Keratinocyte (primary cell): ENCODE measurements around the gene MRPL43. TPM values are rescaled to one million over a fixed set of nuclear protein-coding genes. Genes with fewer than 3 reads are reported as not detected.

Experiments used
- DNase-seq: peaks from one replicate; pipeline ENCODE4 v3.0.0-alpha.2; 2011; ENCODE audit warnings: low read depth, missing footprints, low spot score
- FAIRE-seq: peaks from 2 replicates; lab custom pipeline; 2011; peaks lifted over from hg19 to GRCh38; lab: Jason Lieb, UNC
- H2AFZ ChIP-seq: 2 replicates; pipeline ENCODE4 v1.6.0; 2012; ENCODE audit warnings: low read length, control low read depth, inconsistent platforms; ENCODE audit not compliant: control insufficient read depth
- H3K27ac ChIP-seq: 2 replicates; pipeline ENCODE4 v1.5.1; 2011; ENCODE audit warnings: low read length; ENCODE audit not compliant: control insufficient read depth, insufficient read depth
- H3K27me3 ChIP-seq: 3 replicates; pipeline ENCODE4 v1.6.0; 2011; ENCODE audit warnings: low read length; ENCODE audit not compliant: control insufficient read depth, insufficient read depth; ENCODE audit errors: extremely low read depth
- H3K36me3 ChIP-seq, 2 experiments: 2 replicates in 1 of 2; 3 replicates in 1 of 2; pipeline ENCODE4 v1.5.1; 2011; ENCODE audit warnings: low read length in 2 of 2, mild to moderate bottlenecking in 1 of 2; ENCODE audit not compliant: control insufficient read depth in 2 of 2, insufficient read depth in 2 of 2; ENCODE audit errors: extremely low read depth in 1 of 2
- H3K4me1 ChIP-seq: 3 replicates; pipeline ENCODE4 v1.5.1; 2011; ENCODE audit warnings: low read length; ENCODE audit not compliant: control insufficient read depth, insufficient read depth; ENCODE audit errors: extremely low read depth
- H3K4me2 ChIP-seq: 3 replicates; pipeline ENCODE4 v1.6.0; 2011; ENCODE audit warnings: low read depth, low read length; ENCODE audit not compliant: control insufficient read depth, insufficient read depth; ENCODE audit errors: extremely low read depth
- H3K4me3 ChIP-seq, 3 experiments: fragments of 200-600 bp in 1 of 3; sonication (generic) in 1 of 3; 2 replicates in 2 of 3; 3 replicates in 1 of 3; pipeline ENCODE4 v1.5.1; 2011 to 2016; ENCODE audit warnings: low read length in 3 of 3, mild to moderate bottlenecking in 3 of 3, control low read depth in 2 of 3, inconsistent platforms in 1 of 3, low read depth in 1 of 3, mixed read lengths in 1 of 3, mixed run types in 1 of 3, moderate library complexity in 1 of 3; ENCODE audit not compliant: control insufficient read depth in 2 of 3, insufficient read depth in 2 of 3; ENCODE audit errors: extremely low read depth in 1 of 3
- H3K79me2 ChIP-seq: 2 replicates; pipeline ENCODE4 v1.6.0; 2012; ENCODE audit warnings: low read length; ENCODE audit not compliant: control insufficient read depth, insufficient read depth
- H3K9ac ChIP-seq: 3 replicates; pipeline ENCODE4 v1.6.0; 2011; ENCODE audit warnings: low read length; ENCODE audit not compliant: control insufficient read depth, insufficient read depth; ENCODE audit errors: extremely low read depth
- H3K9me1 ChIP-seq: 3 replicates; pipeline ENCODE4 v1.6.0; 2011; ENCODE audit warnings: low read length; ENCODE audit not compliant: control insufficient read depth, insufficient read depth; ENCODE audit errors: extremely low read depth
- H3K9me3 ChIP-seq: 2 replicates; pipeline ENCODE4 v1.5.1; 2012; ENCODE audit warnings: low read depth, low read length; ENCODE audit not compliant: control insufficient read depth
- H4K20me1 ChIP-seq: 3 replicates; pipeline ENCODE4 v1.6.0; 2011; ENCODE audit warnings: low read length; ENCODE audit not compliant: control insufficient read depth, insufficient read depth; ENCODE audit errors: extremely low read depth
- CTCF ChIP-seq, 3 experiments: IDR thresholded peaks in 1 of 3; conservative IDR thresholded peaks in 1 of 3; optimal IDR thresholded peaks in 1 of 3; 2 replicates in 2 of 3; 3 replicates in 1 of 3; pipeline versions ENCODE3 to v1.5.1; 2011; ENCODE audit warnings: low read length in 3 of 3, mild to moderate bottlenecking in 3 of 3, moderate library complexity in 2 of 3, control low read depth in 1 of 3, inconsistent platforms in 1 of 3; ENCODE audit not compliant: insufficient read depth in 2 of 3; ENCODE audit errors: extremely low read depth in 1 of 3
- EZH2 ChIP-seq: IDR thresholded peaks from one replicate; pipeline ENCODE4 v1.6.1; 2012; ENCODE audit warnings: inconsistent platforms, mild to moderate bottlenecking, low read length, moderate library complexity
- dilution Hi-C: fragments of 300-500 bp; cut with MboI; formaldehyde crosslinking; loops from one replicate; pipeline ENCODE4 v1.7.0; 2020; ENCODE audit warnings: low sequenced_read_pairs; ENCODE audit not compliant: extremely low pct_ligation_motif_present
- polyA plus RNA-seq, 5 experiments: library from polyadenylated mRNA; depleted of rRNA in 3 of 5; stranded (reverse) in 3 of 5; stranded (forward) in 1 of 5; unstranded in 1 of 5; fragments of >200 nt; gene quantifications; 1 replicate in 1 of 5; 2 replicates in 3 of 5; 3 replicates in 1 of 5; pipeline versions ENCODE4 v1.2.1 to v1.2.3, GENCODE V29; 2011 to 2012; ENCODE audit warnings: missing spikeins in 2 of 5, low read depth in 1 of 5, low replicate concordance in 1 of 5

The MRPL43 gene
- polyA plus RNA-seq, 1 donor (not counting 4 experiments of a cell fraction or from before 2014, with no cell fraction given): 71.1 TPM

DNA sequence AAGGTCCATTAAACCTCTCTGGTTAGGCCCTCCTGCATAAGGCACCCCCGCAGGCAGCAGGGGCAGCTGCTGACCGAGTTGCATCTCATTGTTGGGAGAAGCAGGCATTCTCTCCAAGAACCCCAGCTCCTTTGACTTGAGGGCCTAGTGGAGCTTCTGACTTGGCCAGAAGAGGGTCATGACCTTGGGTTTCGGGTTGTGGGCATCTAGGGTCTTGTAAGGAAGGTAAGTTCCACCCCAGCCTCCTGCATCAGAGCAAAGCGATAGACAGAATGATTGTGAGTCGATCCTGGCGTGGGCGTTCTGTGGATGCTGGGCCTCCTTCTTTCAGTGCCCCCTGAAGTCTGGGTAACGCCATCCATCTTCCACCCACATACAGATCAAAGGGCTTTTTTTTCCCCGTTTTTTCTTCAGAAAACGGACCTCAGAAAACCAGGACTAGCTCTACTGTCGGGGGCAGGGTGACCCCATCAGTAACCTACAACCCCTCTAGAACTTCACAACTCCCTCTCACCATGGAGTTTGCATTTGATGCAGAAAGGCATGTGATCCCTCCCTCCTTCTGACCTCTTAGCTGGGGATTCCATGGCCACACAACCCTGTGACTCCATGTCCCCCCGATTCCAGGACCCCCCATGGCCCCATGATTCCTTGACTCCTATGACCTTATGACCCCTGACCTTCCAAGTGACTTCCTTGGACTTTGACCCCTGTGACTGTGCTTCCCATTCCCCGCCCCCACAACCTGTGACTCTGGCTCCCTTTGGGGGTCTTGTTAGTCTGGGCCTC is 15.0 kb downstream of the MRPL43 start:
- H3K4me2 ChIP-seq: no peak overlapping the region
- no peak for FAIRE-seq
- H3K9me1 ChIP-seq: peaks cover 2% of the 10 kb centered on the region
- no peak overlapping the region for H3K27ac ChIP-seq
- TF ChIP-seq EZH2 (no peak), CTCF (optimal IDR thresholded peaks at IDR 0.05 in 1 of 3, IDR thresholded peaks at IDR 0.05 in 1 of 3, conservative IDR thresholded peaks at IDR 0.05 in 1 of 3; ENCODE audit: extremely low read depth in 1 of 3, insufficient read depth in 2 of 3, low read length in 3 of 3) (no peak)
- no peaks in the 10 kb centered on the region for H3K9me3 ChIP-seq
- H2AFZ ChIP-seq: no peak overlapping the region
- no peak overlapping the region for H3K4me3 ChIP-seq
- DNase-seq: no peak
- dilution Hi-C loops: no loop called here
- H3K9ac ChIP-seq: no peak overlapping the region
- H3K79me2 ChIP-seq: no peaks in the 10 kb centered on the region
- no peaks in the 10 kb centered on the region for H3K4me1 ChIP-seq
- no peaks in the 10 kb centered on the region for H3K27me3 ChIP-seq
- H3K36me3 ChIP-seq: no peaks in the 10 kb centered on the region
- H4K20me1 ChIP-seq: no peaks in the 10 kb centered on the region

DNA sequence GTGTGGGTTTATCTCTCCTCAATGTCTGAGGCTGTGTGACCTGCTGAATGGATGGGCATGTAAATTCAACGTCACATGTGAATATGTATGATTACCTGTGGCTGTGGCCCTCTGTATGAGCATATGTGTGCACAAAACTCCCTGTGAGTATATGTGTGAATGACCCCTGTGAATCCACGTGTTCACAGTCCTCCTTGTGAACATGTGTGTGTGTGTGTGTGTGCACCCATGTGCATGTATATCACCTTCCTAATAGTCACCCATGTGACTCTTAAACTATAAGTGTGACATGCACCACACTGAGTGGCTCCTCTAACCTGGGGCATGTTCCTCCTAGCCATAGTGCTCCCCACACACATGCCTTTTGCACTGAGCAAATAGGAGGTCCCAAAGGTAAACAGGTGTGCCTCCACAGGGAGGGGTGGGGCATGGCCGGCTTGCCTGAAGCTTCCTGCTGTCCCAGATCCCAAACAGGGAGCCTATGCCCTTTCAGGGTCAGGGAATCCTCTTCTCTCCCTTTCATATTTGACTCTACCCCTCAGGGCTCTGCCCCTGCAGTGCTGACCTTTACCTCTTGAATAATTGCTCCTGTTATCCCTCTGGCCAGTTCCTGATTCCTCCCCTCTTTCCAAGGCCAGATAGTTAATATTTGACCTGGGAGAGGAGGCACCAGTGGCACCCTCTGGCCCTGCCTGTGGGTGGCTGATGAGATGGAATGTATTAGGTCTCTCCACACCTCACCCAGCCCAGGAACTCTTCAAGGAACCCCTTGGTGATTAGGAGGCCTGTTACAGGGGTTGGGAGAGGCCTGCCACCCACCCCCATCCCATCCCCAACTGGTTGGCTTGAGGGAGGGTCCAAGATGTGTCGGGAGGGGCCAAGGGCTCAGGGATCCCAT is 16.1 kb downstream of the MRPL43 start:
- H3K9ac ChIP-seq: no peak overlapping the region
- no peak for FAIRE-seq
- H3K36me3 ChIP-seq: no peaks in the 10 kb centered on the region

More for the DNA sequence above, 16.1 kb downstream of the MRPL43 start:
- H3K9me3 ChIP-seq: no peaks in the 10 kb centered on the region
- H4K20me1 ChIP-seq: no peaks in the 10 kb centered on the region
- no peak for DNase-seq
- no peaks in the 10 kb centered on the region for H3K79me2 ChIP-seq
- no peak overlapping the region for H3K4me2 ChIP-seq
- H3K27ac ChIP-seq: no peak overlapping the region
- TF ChIP-seq CTCF (optimal IDR thresholded peaks at IDR 0.05 in 1 of 3, IDR thresholded peaks at IDR 0.05 in 1 of 3, conservative IDR thresholded peaks at IDR 0.05 in 1 of 3; ENCODE audit: extremely low read depth in 1 of 3, insufficient read depth in 2 of 3, low read length in 3 of 3): no peak
- TF ChIP-seq EZH2: no peak
- dilution Hi-C loops: no loop called here
- no peak overlapping the region for H3K4me3 ChIP-seq
- H2AFZ ChIP-seq: no peak overlapping the region
- no peaks in the 10 kb centered on the region for H3K4me1 ChIP-seq
- H3K27me3 ChIP-seq: no peaks in the 10 kb centered on the region
- H3K9me1 ChIP-seq: peaks cover 2% of the 10 kb centered on the region
